HG02763 (cell line): ENCODE measurements around the gene L1CAM.

Experiments used
- ATAC-seq: cut with Tn5 transposase; IDR thresholded peaks from one replicate; pipeline ENCODE4 v1.9.1; 2021; ENCODE audit warnings: mild to moderate bottlenecking, moderate library complexity; ENCODE audit not compliant: unreplicated experiment

L1CAM gene

GRCh38 chrX:153812220-153812619, 73.8 kb downstream of the L1CAM start:
- no peak for ATAC-seq
